Measurements from ENCODE around the gene UBE2J2.
"Not testable (repeated sequence)": the region's sequence is repeated elsewhere in the genome, so short reads cannot be mapped to it uniquely, and the experiment has no call there.

Gene UBE2J2

GRCh38 chr1:1317420-1317819, 43.8 kb upstream of the UBE2J2 start:
- Histone ChIP-seq H3K9me3 (ENCODE audit: control insufficient read depth, low read length) (no peaks in the 10 kb centered on the region), H3K4me2 (ENCODE audit: low read length) (no peak overlapping the region), H3K27ac (no peak overlapping the region), H3K79me2 (peaks cover 9% of the 10 kb centered on the region), H3K4me3 (ENCODE audit: low read depth, low read length) (no peak overlapping the region), H3K4me1 (no peaks in the 10 kb centered on the region), H3K27me3 (ENCODE audit: control insufficient read depth, insufficient read depth, low read length) (no peaks in the 10 kb centered on the region), H3K9ac (no peak overlapping the region), H3K36me3 (ENCODE audit: control insufficient read depth, insufficient read depth, low read length) (no peaks in the 10 kb centered on the region), H2AFZ (no peak overlapping the region)
- TF ChIP-seq, protein P1, sequence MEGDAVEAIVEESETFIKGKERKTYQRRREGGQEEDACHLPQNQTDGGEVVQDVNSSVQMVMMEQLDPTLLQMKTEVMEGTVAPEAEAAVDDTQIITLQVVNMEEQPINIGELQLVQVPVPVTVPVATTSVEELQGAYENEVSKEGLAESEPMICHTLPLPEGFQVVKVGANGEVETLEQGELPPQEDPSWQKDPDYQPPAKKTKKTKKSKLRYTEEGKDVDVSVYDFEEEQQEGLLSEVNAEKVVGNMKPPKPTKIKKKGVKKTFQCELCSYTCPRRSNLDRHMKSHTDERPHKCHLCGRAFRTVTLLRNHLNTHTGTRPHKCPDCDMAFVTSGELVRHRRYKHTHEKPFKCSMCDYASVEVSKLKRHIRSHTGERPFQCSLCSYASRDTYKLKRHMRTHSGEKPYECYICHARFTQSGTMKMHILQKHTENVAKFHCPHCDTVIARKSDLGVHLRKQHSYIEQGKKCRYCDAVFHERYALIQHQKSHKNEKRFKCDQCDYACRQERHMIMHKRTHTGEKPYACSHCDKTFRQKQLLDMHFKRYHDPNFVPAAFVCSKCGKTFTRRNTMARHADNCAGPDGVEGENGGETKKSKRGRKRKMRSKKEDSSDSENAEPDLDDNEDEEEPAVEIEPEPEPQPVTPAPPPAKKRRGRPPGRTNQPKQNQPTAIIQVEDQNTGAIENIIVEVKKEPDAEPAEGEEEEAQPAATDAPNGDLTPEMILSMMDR (IDR thresholded peaks at IDR 0.05) = no peak

DNA sequence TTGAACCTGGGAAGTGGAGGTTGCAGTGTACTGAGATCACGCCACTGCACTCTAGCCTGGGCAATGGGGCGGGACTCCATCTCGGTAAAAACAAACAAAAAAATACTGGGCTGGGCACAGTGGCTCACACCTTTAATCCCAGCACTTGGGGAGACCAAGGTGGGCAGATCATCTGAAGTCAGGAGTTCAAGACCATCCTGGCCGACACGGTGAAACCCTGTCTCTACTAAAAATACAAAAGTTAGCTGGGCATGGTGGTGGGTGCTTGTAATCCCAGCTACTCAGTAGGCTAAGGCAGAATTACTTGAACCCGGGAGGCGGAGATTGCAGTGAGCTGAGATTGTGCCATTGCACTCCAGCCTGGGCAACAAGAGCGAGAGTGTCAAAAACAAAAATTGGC, 42.5 kb upstream of the UBE2J2 start:
- H3K27ac ChIP-seq; H3K36me3 ChIP-seq (ENCODE audit: control insufficient read depth, insufficient read depth, low read length); H3K9me3 ChIP-seq (ENCODE audit: control insufficient read depth, low read length); H3K79me2 ChIP-seq; H3K4me2 ChIP-seq (ENCODE audit: low read length); H3K27me3 ChIP-seq (ENCODE audit: control insufficient read depth, insufficient read depth, low read length); H3K4me3 ChIP-seq (ENCODE audit: low read depth, low read length); H3K9ac ChIP-seq; H3K4me1 ChIP-seq; H2AFZ ChIP-seq: not testable (repeated sequence)

GRCh38 chr1:1315435-1315954, 41.8 kb upstream of the UBE2J2 start:
- TF ChIP-seq, protein P1 (IDR thresholded peaks at IDR 0.05) = no peak
- no peak overlapping the region for H3K4me3 ChIP-seq (ENCODE audit: low read depth, low read length)
- H3K9me3 ChIP-seq (ENCODE audit: control insufficient read depth, low read length) = no peaks in the 10 kb centered on the region
- H3K36me3 ChIP-seq (ENCODE audit: control insufficient read depth, insufficient read depth, low read length) = no peaks in the 10 kb centered on the region
- no peaks in the 10 kb centered on the region for H3K79me2 ChIP-seq
- H3K27ac ChIP-seq = no peak overlapping the region
- no peak overlapping the region for H2AFZ ChIP-seq
- H3K27me3 ChIP-seq (ENCODE audit: control insufficient read depth, insufficient read depth, low read length) = no peaks in the 10 kb centered on the region
- H3K4me1 ChIP-seq = no peaks in the 10 kb centered on the region
- no peak overlapping the region for H3K4me2 ChIP-seq (ENCODE audit: low read length)
- no peak overlapping the region for H3K9ac ChIP-seq

GRCh38 chr1:1314678-1315335, 41.2 kb upstream of the UBE2J2 start:
- no peaks in the 10 kb centered on the region for H3K4me1 ChIP-seq
- H3K4me3 ChIP-seq (ENCODE audit: low read depth, low read length) = no peak overlapping the region
- H3K4me2 ChIP-seq (ENCODE audit: low read length) = no peak overlapping the region
- no peak overlapping the region for H2AFZ ChIP-seq
- no peaks in the 10 kb centered on the region for H3K9me3 ChIP-seq (ENCODE audit: control insufficient read depth, low read length)
- H3K27ac ChIP-seq = no peak overlapping the region
- TF ChIP-seq, protein P1 (IDR thresholded peaks at IDR 0.05) = no peak
- H3K36me3 ChIP-seq (ENCODE audit: control insufficient read depth, insufficient read depth, low read length) = no peaks in the 10 kb centered on the region
- H3K27me3 ChIP-seq (ENCODE audit: control insufficient read depth, insufficient read depth, low read length) = no peaks in the 10 kb centered on the region
- H3K9ac ChIP-seq = no peak overlapping the region
- H3K79me2 ChIP-seq = no peaks in the 10 kb centered on the region

- Histone ChIP-seq H3K27me3 (ENCODE audit: control insufficient read depth, insufficient read depth, low read length) (no peaks in the 10 kb centered on the region), H2AFZ (no peak overlapping the region), H3K9me3 (ENCODE audit: control insufficient read depth, low read length) (no peaks in the 10 kb centered on the region), H3K4me1 (no peaks in the 10 kb centered on the region), H3K36me3 (ENCODE audit: control insufficient read depth, insufficient read depth, low read length) (no peaks in the 10 kb centered on the region), H3K4me2 (ENCODE audit: low read length) (no peak overlapping the region), H3K79me2 (no peaks in the 10 kb centered on the region), H3K9ac (no peak overlapping the region), H3K4me3 (ENCODE audit: low read depth, low read length) (no peak overlapping the region), H3K27ac (no peak overlapping the region)
- TF ChIP-seq, protein P1 (IDR thresholded peaks at IDR 0.05) = no peak
These were observed 40.6 kb upstream of the UBE2J2 start for GRCh38 chr1:1314237-1314586.

Data from parathyroid adenoma (tissue), 2 donors.